Bronchial epithelial cell (primary cell): ENCODE data around the gene LRIG2. TPM values are rescaled to one million over a fixed set of nuclear protein-coding genes. Genes with fewer than 3 reads are reported as not detected.
A peak's percentile ranks its signal among the peaks of the same experiment; 100 is the strongest.

ENCODE experiments used
- DNase-seq: peaks from one replicate; pipeline ENCODE4 v3.0.0-alpha.2; 2010; ENCODE audit warnings: low read depth
- FAIRE-seq: peaks from 2 replicates; lab custom pipeline; 2011; peaks lifted over from hg19 to GRCh38; lab: Jason Lieb, UNC
- H3K27me3 ChIP-seq: 2 replicates; pipeline ENCODE4 v1.5.1; 2011; ENCODE audit warnings: low read length; ENCODE audit not compliant: control insufficient read depth, insufficient read depth
- H3K36me3 ChIP-seq: 2 replicates; pipeline ENCODE4 v1.5.1; 2011; ENCODE audit warnings: low read length; ENCODE audit not compliant: control insufficient read depth, insufficient read depth
- H3K4me3 ChIP-seq: 2 replicates; pipeline ENCODE4 v1.5.1; 2011; ENCODE audit warnings: mild to moderate bottlenecking, low read depth, low read length, control low read depth
- total RNA-seq: library from RNA; depleted of rRNA; stranded (reverse); fragments of >200 nt; gene quantifications from 2 replicates; pipeline ENCODE4 v1.2.1, GENCODE V29; 2014
- TF ChIP-seq, protein P1 (sequence below): IDR thresholded peaks from 2 replicates; pipeline ENCODE4 v1.5.1; 2011; ENCODE audit warnings: mild to moderate bottlenecking, moderate library complexity, low read length, control low read depth, inconsistent platforms; ENCODE audit not compliant: insufficient read depth, severe bottlenecking

The LRIG2 gene
- total RNA-seq, 1 donor from 2014 or later, result 10.3 TPM

DNA sequence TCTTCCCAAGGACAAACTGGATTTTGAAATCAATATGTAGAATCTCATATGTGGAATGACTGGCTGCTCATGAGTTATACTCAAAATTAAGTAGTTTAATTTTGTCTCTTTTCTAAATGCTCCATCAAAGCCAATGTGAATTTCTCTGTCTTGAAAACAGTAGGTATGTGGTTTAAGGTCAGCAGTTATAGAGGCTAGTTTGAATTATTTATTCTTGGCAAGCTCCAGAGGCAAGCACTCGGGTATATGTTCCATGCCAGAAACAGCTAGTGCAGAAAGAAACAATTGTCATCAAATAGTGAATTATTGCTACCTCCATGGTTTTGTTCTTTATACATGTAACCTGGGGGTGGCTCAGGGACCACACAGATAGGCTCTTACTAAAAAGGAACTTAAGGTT is 63.5 kb downstream of the LRIG2 start:
- no peaks in the 10 kb centered on the region for H3K36me3 ChIP-seq
- no peak overlapping the region for H3K4me3 ChIP-seq
- FAIRE-seq (no peak), DNase-seq (no peak)
- H3K27me3 ChIP-seq, result no peaks in the 10 kb centered on the region
- TF ChIP-seq, protein P1, sequence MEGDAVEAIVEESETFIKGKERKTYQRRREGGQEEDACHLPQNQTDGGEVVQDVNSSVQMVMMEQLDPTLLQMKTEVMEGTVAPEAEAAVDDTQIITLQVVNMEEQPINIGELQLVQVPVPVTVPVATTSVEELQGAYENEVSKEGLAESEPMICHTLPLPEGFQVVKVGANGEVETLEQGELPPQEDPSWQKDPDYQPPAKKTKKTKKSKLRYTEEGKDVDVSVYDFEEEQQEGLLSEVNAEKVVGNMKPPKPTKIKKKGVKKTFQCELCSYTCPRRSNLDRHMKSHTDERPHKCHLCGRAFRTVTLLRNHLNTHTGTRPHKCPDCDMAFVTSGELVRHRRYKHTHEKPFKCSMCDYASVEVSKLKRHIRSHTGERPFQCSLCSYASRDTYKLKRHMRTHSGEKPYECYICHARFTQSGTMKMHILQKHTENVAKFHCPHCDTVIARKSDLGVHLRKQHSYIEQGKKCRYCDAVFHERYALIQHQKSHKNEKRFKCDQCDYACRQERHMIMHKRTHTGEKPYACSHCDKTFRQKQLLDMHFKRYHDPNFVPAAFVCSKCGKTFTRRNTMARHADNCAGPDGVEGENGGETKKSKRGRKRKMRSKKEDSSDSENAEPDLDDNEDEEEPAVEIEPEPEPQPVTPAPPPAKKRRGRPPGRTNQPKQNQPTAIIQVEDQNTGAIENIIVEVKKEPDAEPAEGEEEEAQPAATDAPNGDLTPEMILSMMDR, result no peak

DNA sequence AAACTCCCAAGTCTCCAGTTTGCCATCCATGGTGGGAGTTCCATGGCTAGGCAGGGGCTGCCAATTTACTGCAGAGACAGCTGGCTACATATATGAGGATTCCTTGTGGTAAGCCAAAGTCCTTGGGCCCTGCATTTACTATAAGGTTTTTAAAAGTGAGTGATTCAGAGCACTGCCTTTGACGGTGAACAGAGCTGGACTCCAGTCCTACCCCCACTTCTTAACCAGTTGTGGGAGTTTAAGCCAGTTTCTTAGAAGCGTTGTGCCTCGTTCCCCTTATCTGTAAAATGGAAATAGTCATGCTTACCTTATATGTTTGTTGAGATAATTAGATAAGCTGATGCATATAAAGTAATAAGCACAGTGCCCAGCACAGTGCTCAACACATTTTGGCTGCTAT is 64.6 kb downstream of the LRIG2 start:
- FAIRE-seq (no peak), DNase-seq (no peak)
- no peaks in the 10 kb centered on the region for H3K27me3 ChIP-seq
- H3K4me3 ChIP-seq, result no peak overlapping the region
- TF ChIP-seq, protein P1, result no peak
- H3K36me3 ChIP-seq, result no peaks in the 10 kb centered on the region

DNA sequence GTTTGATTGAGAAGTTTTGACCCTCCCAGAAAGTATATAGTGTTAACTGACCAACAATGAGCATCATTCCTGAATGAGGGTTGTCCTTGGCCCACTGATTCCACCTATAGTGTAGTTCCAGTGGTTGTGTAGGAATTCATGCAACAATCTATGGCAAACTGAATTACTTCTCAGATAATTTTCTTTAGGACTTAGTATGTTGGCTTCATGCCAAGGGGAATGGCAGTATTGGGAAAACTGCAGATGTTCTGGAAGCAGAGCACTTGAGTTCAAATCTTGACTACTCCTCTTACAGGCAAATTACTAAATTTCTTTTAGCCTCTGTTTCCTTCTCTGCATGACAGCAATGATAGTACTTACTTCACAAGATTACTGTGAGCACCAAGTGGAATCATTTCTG is 65.8 kb downstream of the LRIG2 start:
- Histone ChIP-seq H3K36me3 (no peaks in the 10 kb centered on the region), H3K4me3 (no peak overlapping the region), H3K27me3 (no peaks in the 10 kb centered on the region)
- no peak for FAIRE-seq
- TF ChIP-seq, protein P1, result no peak
- no peak for DNase-seq

DNA sequence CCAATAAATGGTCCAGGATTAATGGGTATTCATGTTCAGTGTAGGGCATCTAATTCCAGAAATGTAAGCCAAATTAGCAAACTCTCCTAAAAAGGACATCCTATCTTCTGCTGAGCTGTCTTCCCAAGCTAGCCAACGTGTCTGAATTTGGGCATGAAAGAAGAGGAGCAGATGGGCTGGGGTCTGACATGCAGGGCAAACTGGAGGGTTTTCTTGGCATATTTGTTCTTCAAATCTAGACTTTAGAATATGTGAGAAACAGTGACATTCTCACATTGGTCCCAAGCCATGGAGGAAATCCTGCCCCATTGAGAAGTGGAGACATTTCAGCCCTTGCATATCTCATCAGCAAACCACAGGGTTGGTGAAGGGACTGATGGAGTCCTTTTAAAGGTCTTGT is 67.2 kb downstream of the LRIG2 start:
- FAIRE-seq (no peak), DNase-seq (no peak)
- no peaks in the 10 kb centered on the region for H3K36me3 ChIP-seq
- no peaks in the 10 kb centered on the region for H3K27me3 ChIP-seq
- TF ChIP-seq, protein P1, result no peak
- no peak overlapping the region for H3K4me3 ChIP-seq

DNA sequence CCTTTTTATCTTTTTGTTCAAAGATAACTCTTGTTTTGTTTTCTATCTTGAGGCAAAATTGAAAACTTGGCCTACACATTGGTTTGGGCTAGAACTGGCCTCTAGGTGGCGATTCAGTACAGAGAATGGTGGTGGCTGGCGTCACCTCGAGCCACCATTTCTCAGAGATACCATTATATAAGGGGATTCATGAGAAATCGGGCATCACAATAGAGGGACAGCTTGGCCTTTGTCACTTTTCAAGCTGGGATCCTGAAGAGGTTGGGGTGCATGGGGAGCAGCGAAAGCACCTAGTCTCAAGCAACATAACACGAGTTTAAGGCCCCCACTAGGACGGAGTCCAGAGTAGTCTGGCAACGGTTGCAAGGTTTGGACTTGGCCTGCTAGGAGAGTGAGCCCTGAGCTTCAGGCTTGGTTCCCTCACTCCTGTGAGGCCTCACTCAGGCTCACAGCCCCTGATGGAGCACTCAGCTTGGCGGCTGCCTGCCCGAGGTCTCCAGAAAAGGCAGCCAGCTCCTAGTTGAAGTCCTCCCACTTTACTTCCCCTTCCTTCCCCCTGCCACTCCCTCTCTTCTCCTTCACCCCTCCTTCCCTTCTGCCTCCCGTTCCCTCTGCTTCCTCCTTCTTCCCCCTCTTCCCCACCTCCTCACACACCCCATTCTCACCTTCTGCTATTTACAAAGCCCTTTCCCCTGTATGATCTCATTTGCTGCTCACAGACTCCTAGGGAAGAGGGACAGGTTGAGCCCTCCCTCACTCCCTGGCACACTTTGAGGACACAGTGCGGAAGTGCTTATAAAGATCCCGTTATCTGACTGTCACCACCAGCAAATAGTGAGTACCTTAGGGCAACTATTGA is 67.8 kb downstream of the LRIG2 start:
- DNase-seq (peak; percentile 47), FAIRE-seq (no peak)
- Histone ChIP-seq H3K27me3 (no peaks in the 10 kb centered on the region), H3K36me3 (no peaks in the 10 kb centered on the region), H3K4me3 (no peak overlapping the region)
- TF ChIP-seq, protein P1, result peak; percentile 71
